GM18520 (cell line): ENCODE results near the gene RNF130.
"Not testable (repeated sequence)": the region's sequence is repeated elsewhere in the genome, so short reads cannot be mapped to it uniquely, and the experiment has no call there.

ENCODE experiments used
- ATAC-seq: cut with Tn5 transposase; IDR thresholded peaks from one replicate; pipeline ENCODE4 v1.9.1; 2021; ENCODE audit not compliant: unreplicated experiment

RNF130 gene

GRCh38 chr5:180103487-180104167, 32.1 kb upstream of the RNF130 start:
- no peak for ATAC-seq

- no peak for ATAC-seq
Measured at GRCh38 chr5:180102636-180103035, 31.1 kb upstream of the RNF130 start.

GRCh38 chr5:180101451-180102105, 30.0 kb upstream of the RNF130 start:
- no peak for ATAC-seq

GRCh38 chr5:180100621-180101450, 29.3 kb upstream of the RNF130 start:
- no peak for ATAC-seq

- no peak for ATAC-seq
Measured at GRCh38 chr5:180099733-180100611, 28.4 kb upstream of the RNF130 start.

- no peak for ATAC-seq
Measured at GRCh38 chr5:180098991-180099732, 27.6 kb upstream of the RNF130 start.

- no peak for ATAC-seq
Measured at GRCh38 chr5:180098526-180098925, 27.0 kb upstream of the RNF130 start.

GRCh38 chr5:180097926-180098325, 26.4 kb upstream of the RNF130 start:
- no peak for ATAC-seq

GRCh38 chr5:180097163-180097894, 25.8 kb upstream of the RNF130 start:
- ATAC-seq, result no peak

- ATAC-seq, result no peak
Measured at GRCh38 chr5:180096616-180097015, 25.1 kb upstream of the RNF130 start.

GRCh38 chr5:180095545-180095944, 24.0 kb upstream of the RNF130 start:
- no peak for ATAC-seq

GRCh38 chr5:180093651-180094382, 22.3 kb upstream of the RNF130 start:
- ATAC-seq, result no peak

GRCh38 chr5:180093241-180093640, 21.7 kb upstream of the RNF130 start:
- ATAC-seq, result no peak

- no peak for ATAC-seq
Measured at GRCh38 chr5:180090769-180091546, 19.4 kb upstream of the RNF130 start.

GRCh38 chr5:180090098-180090768, 18.7 kb upstream of the RNF130 start:
- no peak for ATAC-seq

GRCh38 chr5:180089628-180090027, 18.1 kb upstream of the RNF130 start:
- not testable (repeated sequence) for ATAC-seq

- no peak for ATAC-seq
Measured at GRCh38 chr5:180088561-180088960, 17.0 kb upstream of the RNF130 start.
